Esophagus muscularis mucosa (tissue), 4 donors: Measurements from ENCODE around the gene CSKMT. TPM values are rescaled to one million over a fixed set of nuclear protein-coding genes. Genes with fewer than 3 reads are reported as not detected.
"Not testable (repeated sequence)": the region's sequence is repeated elsewhere in the genome, so short reads cannot be mapped to it uniquely, and the experiment has no call there.

Source experiments
- DNase-seq: peaks from one replicate; pipeline ENCODE4 v3.0.0-alpha.2; 2017; ENCODE audit errors: extremely low spot score
- H3K27ac ChIP-seq, 4 donors: fragments of 200-600 bp; sonication (generic); replicated peaks in 1 of 4; 1 replicate in 3 of 4; 2 replicates in 1 of 4; pipeline ENCODE4 v1.5.1; 2016 to 2019; ENCODE audit warnings: mild to moderate bottlenecking in 1 of 4
- H3K27me3 ChIP-seq, 4 donors: fragments of 200-600 bp; sonication (generic); one replicate each; pipeline versions ENCODE4 v1.5.1 to v1.6.0; 2016 to 2019
- H3K36me3 ChIP-seq, 4 donors: fragments of 200-600 bp; sonication (generic); one replicate each; pipeline ENCODE4 v1.5.1; 2016 to 2019
- H3K4me1 ChIP-seq, 4 donors: fragments of 200-600 bp; sonication (generic); one replicate each; pipeline ENCODE4 v1.5.1; 2016 to 2019
- H3K4me3 ChIP-seq, 4 donors: fragments of 200-600 bp; sonication (generic); 1 replicate in 2 of 4; 2 replicates in 2 of 4; pipeline ENCODE4 v1.5.1; 2016 to 2019; ENCODE audit warnings: mild to moderate bottlenecking in 4 of 4, moderate library complexity in 1 of 4
- H3K9me3 ChIP-seq, 4 donors: fragments of 200-600 bp; sonication (generic); 1 replicate in 3 of 4; 2 replicates in 1 of 4; pipeline ENCODE4 v1.5.1; 2016 to 2019
- CTCF ChIP-seq, 3 experiments: fragments of 200-600 bp in 2 of 3; fragments of 450-650 bp in 1 of 3; sonication (generic) in 2 of 3; IDR thresholded peaks; one replicate each; pipeline ENCODE4 v1.5.1; 2017 to 2019; ENCODE audit warnings: antibody characterized with exemption in 3 of 3, mild to moderate bottlenecking in 2 of 3, moderate library complexity in 1 of 3
- EP300 ChIP-seq: sonication (generic); formaldehyde crosslinking; IDR thresholded peaks from one replicate; pipeline ENCODE4 v1.6.1; 2017; ENCODE audit warnings: antibody characterized with exemption
- POLR2A ChIP-seq: fragments of 450-650 bp; IDR thresholded peaks from one replicate; pipeline ENCODE4 v1.6.1; 2017; ENCODE audit warnings: antibody characterized with exemption, moderate library complexity, mild to moderate bottlenecking, low read depth
- POLR2AphosphoS5 ChIP-seq, 2 donors: sonication (generic); formaldehyde crosslinking; IDR thresholded peaks; one replicate each; pipeline ENCODE4 v1.6.1; 2017; ENCODE audit warnings: antibody characterized with exemption in 2 of 2
- WGBS: methylation state at CpG from one replicate; pipeline ENCODE4 v1.1.5; 2018; 5-methylcytosine and 5-hydroxymethylcytosine counted together
- intact Hi-C: fragments of 100-400 bp; cut with DNase I; formaldehyde crosslinking; loops from one replicate; pipeline ENCODE4 v1.15.1; 2023
- total RNA-seq, 4 donors: library from RNA; depleted of rRNA; stranded (reverse); fragments of >200 nt; gene quantifications; one replicate each; pipeline versions ENCODE4 v1.1.0 to v1.2.1, GENCODE V29; 2016

The CSKMT gene
- total RNA-seq, 4 donors from 2014 or later, result 2.9 to 4.9 (median 3.1) TPM

DNA sequence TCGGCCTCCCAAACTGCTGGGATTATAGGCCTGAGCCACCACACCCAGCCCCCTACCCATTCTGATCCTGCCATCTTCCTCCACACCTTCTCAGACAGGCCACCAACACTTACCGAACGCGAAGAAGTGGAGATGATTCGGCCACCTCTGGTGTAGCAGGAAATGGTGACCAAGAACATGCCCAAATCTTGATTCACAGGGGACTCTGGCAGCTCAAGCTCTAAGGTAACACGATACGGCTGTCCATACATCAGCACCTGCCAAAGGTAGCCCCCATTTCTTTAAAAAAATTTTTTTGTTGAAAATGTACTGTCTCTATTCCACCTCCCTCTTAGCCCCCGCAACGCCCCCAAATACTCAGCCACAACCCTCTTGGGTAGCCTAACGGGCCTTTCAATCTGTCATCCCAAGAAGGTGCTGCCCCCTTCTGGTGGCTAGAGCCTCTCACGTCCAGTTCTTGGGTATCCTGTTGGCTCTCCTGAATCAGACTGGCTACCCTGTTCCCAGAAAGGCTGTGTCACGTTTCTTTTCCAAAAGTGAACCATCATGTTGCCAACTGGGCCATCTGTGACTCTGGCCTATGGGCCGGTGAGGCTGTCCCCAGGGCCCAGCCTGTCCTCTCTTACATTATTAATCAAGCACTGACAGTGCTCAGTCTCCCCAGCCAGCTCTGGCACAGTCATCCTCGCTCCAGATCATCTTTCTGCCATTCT is 29.5 kb downstream of the CSKMT start:
- peak; percentile 93 for DNase-seq
- H3K27ac ChIP-seq, result peak overlapping the region in 1 of 4 donors; percentile 7
- H3K9me3 ChIP-seq, result no peaks in the 10 kb centered on the region
- WGBS, result 44% methylated on average over 14 of the region's 14 CpGs
- peaks cover 8 to 24% (median 16%) of the 10 kb centered on the region in 4 donors for H3K4me1 ChIP-seq
- no peak overlapping the region for H3K4me3 ChIP-seq
- intact Hi-C loops, result loop anchor here (5.0 kb wide), 1 partner anchor 312 kb away; no protein-coding TSS in a partner anchor
- TF ChIP-seq CTCF (IDR thresholded peaks at IDR 0.05) (peak; percentile 73 to 81 (median 79)), POLR2A (no peak), POLR2AphosphoS5 (IDR thresholded peaks at IDR 0.05) (peak; percentile 25 to 56)
- H3K27me3 ChIP-seq, result no peaks in the 10 kb centered on the region
- peaks cover 17 to 48% (median 37%) of the 10 kb centered on the region in 4 donors for H3K36me3 ChIP-seq

GRCh38 chr11:62702246-62702645 is 37.1 kb downstream of the CSKMT start:
- 92% methylated on average over 11 of the region's 11 CpGs for WGBS

DNA sequence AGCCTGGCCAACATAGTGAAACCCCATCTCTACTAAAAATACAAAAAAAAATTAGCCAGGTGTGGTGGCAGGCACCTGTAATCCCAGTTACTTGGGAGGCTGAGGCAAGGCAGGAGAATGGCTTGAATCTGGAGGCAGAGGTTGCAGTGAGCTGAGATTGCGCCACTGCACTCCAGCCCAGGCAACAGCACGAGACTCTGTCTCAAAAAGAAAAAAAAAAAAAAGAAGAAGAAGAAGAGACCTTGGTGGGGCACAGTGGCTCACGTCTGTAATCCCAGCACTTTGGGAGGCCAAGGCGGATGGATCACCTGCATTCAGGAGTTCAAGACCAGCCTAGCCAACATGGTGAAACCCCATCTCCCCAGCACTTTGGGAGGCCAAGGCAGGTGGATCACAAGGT is 38.8 kb downstream of the CSKMT start:
- intact Hi-C loops, result not testable (repeated sequence)

More at GRCh38 chr11:62702246-62702645, 37.1 kb downstream of the CSKMT start:
- TF ChIP-seq CTCF (IDR thresholded peaks at IDR 0.05), result no peak
- no peak for TF ChIP-seq POLR2AphosphoS5 (IDR thresholded peaks at IDR 0.05)
- TF ChIP-seq EP300, result no peak
- no peak for TF ChIP-seq POLR2A
- Histone ChIP-seq H3K36me3 (peaks cover 0 to 28% (median 14%) of the 10 kb centered on the region in 4 donors), H3K27me3 (no peaks in the 10 kb centered on the region), H3K9me3 (no peaks in the 10 kb centered on the region), H3K4me3 (no peak overlapping the region), H3K4me1 (peaks cover 17 to 21% (median 20%) of the 10 kb centered on the region in 4 donors), H3K27ac (no peak overlapping the region)
- intact Hi-C loops, result no loop called here
- DNase-seq, result no peak

DNA sequence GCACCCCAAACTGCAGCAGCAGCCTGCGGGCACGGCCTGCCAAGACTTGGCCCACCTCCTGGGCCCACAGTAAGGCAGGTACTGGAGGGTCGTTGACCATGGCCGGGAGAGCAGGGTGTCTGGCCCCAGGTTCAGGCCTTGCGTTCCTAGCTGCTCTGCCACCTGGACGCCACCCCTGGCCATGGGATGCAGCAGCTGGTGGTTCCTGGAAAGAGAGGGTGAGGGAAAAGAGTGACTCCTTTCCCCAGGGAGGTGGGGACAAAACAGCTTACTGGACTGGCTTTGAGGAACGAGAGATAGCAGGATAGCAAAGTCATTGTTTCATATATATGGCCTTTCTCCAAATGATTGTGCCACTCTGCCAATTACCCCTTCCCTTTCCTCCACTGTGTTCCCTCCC is 40.3 kb downstream of the CSKMT start:
- peaks cover 0 to 24% (median 14%) of the 10 kb centered on the region in 4 donors for H3K36me3 ChIP-seq
- no peak for TF ChIP-seq EP300
- no peak for TF ChIP-seq POLR2A
- TF ChIP-seq CTCF (IDR thresholded peaks at IDR 0.05), result no peak
- no peak for TF ChIP-seq POLR2AphosphoS5 (IDR thresholded peaks at IDR 0.05)
- intact Hi-C loops, result no loop called here

More for the DNA sequence above, 38.8 kb downstream of the CSKMT start:
- H3K27me3 ChIP-seq, H3K27ac ChIP-seq, H3K4me3 ChIP-seq, DNase-seq, H3K9me3 ChIP-seq: not testable (repeated sequence)
- peaks cover 0 to 28% (median 14%) of the 10 kb centered on the region in 4 donors for H3K36me3 ChIP-seq
- peaks cover 26 to 36% (median 33%) of the 10 kb centered on the region in 4 donors for H3K4me1 ChIP-seq
- WGBS, result 82% methylated on average over 4 of the region's 4 CpGs

DNA sequence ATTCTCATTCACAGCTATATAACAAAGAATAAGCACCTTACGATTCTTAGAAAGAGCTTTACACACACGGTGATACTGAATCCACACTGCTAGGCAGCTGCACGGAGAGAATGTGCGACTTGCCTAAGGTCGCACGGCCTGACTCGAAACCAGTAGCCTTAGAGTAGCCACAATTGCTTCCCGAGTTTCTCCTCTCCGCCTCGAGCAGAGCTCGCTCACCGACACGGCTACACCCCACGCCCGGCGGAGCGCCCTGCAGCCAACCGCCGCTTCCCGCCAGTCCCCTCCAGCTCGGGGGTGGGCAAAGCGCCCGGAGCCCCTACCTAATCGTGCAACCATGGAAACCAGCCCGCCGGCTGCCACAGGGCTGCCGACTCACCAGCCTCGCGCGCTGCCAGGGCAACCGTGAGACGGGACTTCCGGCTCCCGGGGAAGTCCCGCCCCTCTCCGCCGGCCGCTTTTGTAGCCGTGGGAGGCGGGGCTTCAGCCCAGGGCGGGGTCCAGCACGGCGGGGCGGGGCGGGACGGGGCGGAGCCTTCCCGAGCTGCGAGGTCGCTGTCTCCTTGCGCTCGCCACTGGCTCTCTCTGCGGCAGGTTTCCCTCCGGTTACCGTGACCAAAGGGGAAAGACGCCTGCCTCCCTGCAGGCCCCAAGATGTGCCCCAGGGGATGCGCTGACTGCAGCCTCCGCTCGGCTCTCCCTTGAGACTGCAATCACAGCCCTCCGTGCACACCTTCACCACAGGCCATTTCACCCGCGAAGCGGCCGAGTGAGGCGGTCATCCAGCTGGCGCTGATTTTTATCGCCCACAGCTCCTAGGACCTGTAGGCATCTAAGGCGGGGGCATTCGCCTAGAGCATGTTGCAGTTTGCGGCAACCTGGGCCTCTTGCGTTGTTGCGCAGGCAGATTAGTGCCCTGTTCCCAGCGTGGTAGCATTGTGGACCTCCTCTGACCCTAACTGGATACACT is 41.1 kb downstream of the CSKMT start:
- WGBS, result 9% methylated on average over 39 of the region's 73 CpGs
- H3K4me3 ChIP-seq, result peak overlapping the region; percentile 69 to 77 (median 74)
- peak; percentile 98 for DNase-seq
- peaks cover 7 to 22% (median 17%) of the 10 kb centered on the region in 4 donors for H3K36me3 ChIP-seq
- no peaks in the 10 kb centered on the region for H3K9me3 ChIP-seq
- H3K27me3 ChIP-seq, result no peaks in the 10 kb centered on the region
- H3K4me1 ChIP-seq, result peaks cover 34 to 51% (median 44%) of the 10 kb centered on the region in 4 donors
- H3K27ac ChIP-seq, result peak overlapping the region; percentile 78 to 95 (median 86)
- intact Hi-C loops, result no loop called here
- TF ChIP-seq POLR2A (no peak), CTCF (IDR thresholded peaks at IDR 0.05) (no peak), EP300 (no peak), POLR2AphosphoS5 (IDR thresholded peaks at IDR 0.05) (peak; percentile 82 to 84)

More for the DNA sequence above, 40.3 kb downstream of the CSKMT start:
- no peaks in the 10 kb centered on the region for H3K27me3 ChIP-seq
- H3K4me1 ChIP-seq, result peaks cover 33 to 46% (median 41%) of the 10 kb centered on the region in 4 donors
- 46% methylated on average over 7 of the region's 7 CpGs for WGBS
- no peak for DNase-seq
- H3K4me3 ChIP-seq, result peak overlapping the region; percentile 69 to 77 (median 74)
- no peaks in the 10 kb centered on the region for H3K9me3 ChIP-seq
- peak overlapping the region; percentile 78 to 95 (median 86) for H3K27ac ChIP-seq
